ENCODE measurements around the gene GLRA3. TPM values are rescaled to one million over a fixed set of nuclear protein-coding genes. Genes with fewer than 3 reads are reported as not detected.
"Not testable (repeated sequence)": the region's sequence is repeated elsewhere in the genome, so short reads cannot be mapped to it uniquely, and the experiment has no call there.

GLRA3 gene
- total RNA-seq, result not detected

DNA sequence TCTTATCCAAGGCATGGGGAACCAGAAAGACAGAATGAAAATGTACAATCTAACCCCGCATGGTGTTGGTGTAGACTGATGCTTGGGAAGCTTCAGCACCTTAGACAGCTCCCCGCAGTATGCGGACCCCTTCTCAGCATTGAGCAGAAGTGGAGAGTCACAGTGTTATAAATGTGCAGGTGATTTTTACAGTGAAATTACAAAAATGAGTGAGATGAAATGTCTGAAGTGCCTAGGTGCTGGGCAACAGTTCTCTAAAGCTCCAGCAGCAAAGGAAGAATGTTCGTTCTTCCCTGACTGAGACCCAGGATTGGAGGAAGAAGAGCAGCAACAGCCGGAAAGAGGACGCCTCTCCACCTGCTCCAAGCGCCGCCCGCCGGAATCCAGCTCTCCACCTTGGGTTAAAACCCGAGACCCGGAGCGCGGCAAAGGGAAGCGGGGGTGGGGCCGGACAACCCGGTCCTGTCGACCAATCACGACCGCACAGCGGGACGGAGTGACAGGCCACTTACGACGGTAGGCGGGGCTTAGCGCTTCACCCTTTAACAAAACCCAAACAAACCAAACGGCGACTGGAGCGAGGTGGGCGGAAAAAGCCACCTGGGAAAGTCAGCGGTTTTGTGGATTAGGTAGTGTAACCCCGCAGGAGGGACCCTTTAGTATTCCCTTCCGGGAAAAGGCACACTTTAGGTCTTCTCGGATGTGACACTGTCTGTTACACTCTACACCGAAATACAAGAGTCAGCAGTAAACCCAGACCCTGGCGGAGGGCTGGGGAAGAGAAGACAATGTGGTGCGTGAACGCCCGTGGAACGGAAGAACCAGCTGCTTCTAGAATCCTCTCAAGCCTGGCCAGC lies at the start of gene GLRA3:
GLRA3 (minus strand) TSS at position 403 of the 857 bp plus-strand sequence. CDS start 436 bp downstream, outside the sequence.
- Mint-ChIP-seq H3K36me3 (peaks cover 2% of the 10 kb centered on the region), H3K9me3 (ENCODE audit: low read depth) (peaks cover 5% of the 10 kb centered on the region), H3K27ac (no peak within 1 kb of the TSS), H3K27me3 (peaks cover 7% of the 10 kb centered on the region), H3K4me1 (peaks cover 3% of the 10 kb centered on the region), H3K4me3 (peak within 1 kb of the TSS; percentile 16)
- CTCF ChIA-PET, result interaction anchor here (0.7 kb wide), 1 partner anchor 74 kb away, joined by 3 read pairs; no protein-coding TSS in a partner anchor
- ATAC-seq (no peak), DNase-seq (no peak)

DNA sequence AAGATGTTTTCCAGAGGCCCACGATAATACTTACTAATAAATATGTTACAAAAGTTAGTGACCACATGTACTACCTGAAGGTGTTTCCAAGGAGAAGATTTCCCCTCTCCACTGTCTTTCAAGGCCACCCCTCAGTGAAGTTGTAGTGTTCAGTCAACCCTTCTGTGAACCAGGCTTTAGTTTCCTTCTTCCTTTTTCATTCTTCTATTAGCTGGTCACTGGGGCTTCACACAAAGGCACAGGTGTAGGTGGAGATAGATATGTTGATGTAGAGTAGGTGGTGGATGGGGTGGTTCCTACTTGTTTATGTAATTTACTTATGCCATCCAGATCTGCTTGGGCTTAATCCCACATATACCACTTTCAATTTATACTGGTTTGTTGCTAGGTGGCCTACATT lies 45.9 kb upstream of the GLRA3 start:
- H3K27ac Mint-ChIP-seq, result no peak overlapping the region
- no peak for DNase-seq
- no peaks in the 10 kb centered on the region for H3K36me3 Mint-ChIP-seq
- H3K4me3 Mint-ChIP-seq, result no peak overlapping the region
- no peaks in the 10 kb centered on the region for H3K27me3 Mint-ChIP-seq
- no peaks in the 10 kb centered on the region for H3K4me1 Mint-ChIP-seq
- CTCF ChIA-PET, result no interaction called here
- no peak for ATAC-seq
- H3K9me3 Mint-ChIP-seq (ENCODE audit: low read depth), result peaks cover 4% of the 10 kb centered on the region

DNA sequence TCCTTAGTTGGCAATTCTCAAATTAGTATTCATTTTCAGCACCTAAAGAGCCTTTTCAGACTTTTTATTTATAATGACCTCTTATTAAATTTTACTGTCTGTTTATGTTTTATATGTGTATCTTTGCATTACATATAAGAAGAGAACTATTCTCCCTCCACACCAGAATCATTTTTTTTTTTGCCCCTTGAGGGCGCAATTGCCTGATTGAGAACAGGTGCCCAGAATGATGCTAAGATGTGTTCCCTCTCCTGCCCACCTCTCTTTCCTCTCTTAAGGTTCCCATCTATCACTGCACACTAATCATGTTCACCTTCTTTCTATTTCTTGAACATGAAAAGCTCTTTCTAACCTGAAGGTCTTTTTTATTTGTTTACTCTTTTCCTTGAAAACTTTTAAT lies 44.9 kb upstream of the GLRA3 start:
- Mint-ChIP-seq H3K27ac (no peak overlapping the region), H3K36me3 (no peaks in the 10 kb centered on the region), H3K4me1 (no peaks in the 10 kb centered on the region), H3K4me3 (no peak overlapping the region), H3K9me3 (ENCODE audit: low read depth) (peaks cover 4% of the 10 kb centered on the region), H3K27me3 (no peaks in the 10 kb centered on the region)
- ATAC-seq (no peak), DNase-seq (no peak)
- CTCF ChIA-PET, result no interaction called here

DNA sequence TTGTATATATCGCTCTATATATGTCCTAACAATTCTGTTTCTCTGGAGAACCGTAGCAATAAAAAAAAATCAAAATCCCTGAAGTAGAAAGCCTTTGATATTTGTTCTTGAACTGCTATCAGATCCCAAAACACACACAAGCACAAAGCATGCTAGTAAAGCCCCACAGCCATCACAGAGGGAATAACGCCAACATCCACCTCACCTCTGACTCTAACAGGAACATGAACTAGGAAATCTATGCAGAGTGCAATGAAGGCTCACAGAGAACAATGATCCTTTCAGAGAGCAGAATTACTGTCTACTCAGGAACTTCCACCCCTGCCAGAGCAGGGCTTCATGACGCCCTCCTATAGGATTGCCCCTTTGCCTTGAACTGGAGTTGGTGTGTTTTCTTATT lies 44.1 kb upstream of the GLRA3 start:
- H3K9me3 Mint-ChIP-seq (ENCODE audit: low read depth); CTCF ChIA-PET; H3K4me3 Mint-ChIP-seq; ATAC-seq; DNase-seq; H3K27me3 Mint-ChIP-seq; H3K27ac Mint-ChIP-seq; H3K36me3 Mint-ChIP-seq; H3K4me1 Mint-ChIP-seq: not testable (repeated sequence)

DNA sequence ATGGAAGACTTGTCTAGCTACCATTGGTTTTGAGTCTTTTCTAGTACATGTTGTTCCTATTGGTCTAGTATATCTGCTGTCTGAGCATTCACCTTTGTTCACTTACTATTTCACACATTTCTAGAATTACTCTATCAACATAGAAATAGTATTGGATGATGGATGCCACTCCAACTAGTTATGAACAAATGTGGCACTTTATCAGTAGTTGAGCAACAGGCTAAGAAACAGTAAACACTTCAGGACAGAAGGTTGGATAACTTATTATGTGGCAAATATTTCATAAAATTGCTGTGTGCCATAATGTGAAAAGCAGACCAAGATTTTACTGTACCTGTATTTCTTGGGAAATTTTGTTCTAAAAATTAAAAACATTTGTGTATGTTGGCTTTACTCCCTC lies 42.4 kb upstream of the GLRA3 start:
- Mint-ChIP-seq H3K4me1 (no peaks in the 10 kb centered on the region), H3K27me3 (no peaks in the 10 kb centered on the region), H3K36me3 (no peaks in the 10 kb centered on the region), H3K9me3 (ENCODE audit: low read depth) (peaks cover 2% of the 10 kb centered on the region), H3K4me3 (no peak overlapping the region), H3K27ac (no peak overlapping the region)
- DNase-seq, result no peak
- ATAC-seq, result no peak
- CTCF ChIA-PET, result no interaction called here

DNA sequence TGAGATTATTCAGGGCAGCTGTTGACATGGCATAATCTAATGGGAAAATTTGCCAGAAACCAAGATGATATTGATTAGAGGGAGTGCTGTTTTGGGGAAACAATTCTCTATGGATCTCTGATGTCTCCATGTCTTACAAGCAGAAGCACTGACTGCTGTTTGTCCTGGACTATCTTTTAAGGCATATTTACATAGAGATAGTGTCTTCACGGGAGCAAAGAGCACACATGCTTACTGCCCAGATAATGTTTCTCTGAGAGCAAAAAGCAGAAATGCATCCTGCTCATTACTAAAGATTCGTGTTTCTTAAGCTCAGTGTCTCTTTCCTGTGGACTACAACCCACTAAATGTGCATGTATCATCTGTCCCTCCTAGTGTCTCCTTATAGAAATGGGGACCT lies 41.3 kb upstream of the GLRA3 start:
- CTCF ChIA-PET, result no interaction called here
- DNase-seq, result no peak
- no peak for ATAC-seq
- H3K27me3 Mint-ChIP-seq, result no peaks in the 10 kb centered on the region
- no peaks in the 10 kb centered on the region for H3K36me3 Mint-ChIP-seq
- H3K4me3 Mint-ChIP-seq, result no peak overlapping the region
- no peaks in the 10 kb centered on the region for H3K4me1 Mint-ChIP-seq
- no peak overlapping the region for H3K27ac Mint-ChIP-seq
- H3K9me3 Mint-ChIP-seq (ENCODE audit: low read depth), result peaks cover 2% of the 10 kb centered on the region

DNA sequence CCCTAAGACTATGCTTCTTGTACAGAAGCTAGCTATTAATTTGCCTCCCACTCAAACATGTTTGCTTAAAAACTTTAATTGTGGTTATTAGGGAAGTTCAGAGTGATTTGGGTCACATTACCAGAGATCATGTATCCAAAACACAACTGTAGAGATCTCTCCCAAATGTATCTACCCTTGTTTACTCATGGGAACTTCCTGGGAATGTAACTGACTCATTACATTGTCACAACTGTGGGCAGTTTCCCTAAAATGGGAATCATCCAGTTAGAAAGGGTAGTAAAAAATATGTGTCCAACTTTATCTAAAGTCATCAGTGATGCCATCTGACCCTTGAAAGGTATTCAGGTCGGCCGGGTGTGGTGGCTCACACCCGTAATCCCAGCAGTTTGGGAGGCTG lies 40.3 kb upstream of the GLRA3 start:
- no peak for ATAC-seq
- CTCF ChIA-PET, result no interaction called here
- no peaks in the 10 kb centered on the region for H3K4me1 Mint-ChIP-seq

DNA sequence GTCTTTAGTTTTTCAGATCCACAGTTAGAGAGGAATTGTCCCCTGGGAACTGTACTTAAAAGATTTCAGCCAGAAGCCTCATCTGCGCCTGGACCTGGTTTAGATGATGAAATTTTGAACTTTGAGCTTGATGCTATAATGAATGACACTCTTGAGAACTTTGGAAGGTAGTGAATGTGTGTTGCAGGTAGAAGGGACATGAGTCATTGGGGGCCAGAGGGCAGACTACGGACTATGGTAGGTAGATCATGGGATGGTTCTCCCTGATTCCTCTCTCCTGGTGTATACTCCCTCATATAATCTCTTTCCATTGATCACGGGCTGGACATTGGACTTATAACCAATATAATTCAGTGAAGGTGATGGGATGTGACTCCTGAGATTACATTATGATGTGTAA lies 38.9 kb upstream of the GLRA3 start:
- Mint-ChIP-seq H3K27ac (no peak overlapping the region), H3K4me1 (no peaks in the 10 kb centered on the region), H3K36me3 (no peaks in the 10 kb centered on the region), H3K4me3 (no peak overlapping the region), H3K27me3 (no peaks in the 10 kb centered on the region), H3K9me3 (ENCODE audit: low read depth) (peaks cover 5% of the 10 kb centered on the region)
- DNase-seq (no peak), ATAC-seq (no peak)
- CTCF ChIA-PET, result no interaction called here

More for the DNA sequence above, 40.3 kb upstream of the GLRA3 start:
- H3K9me3 Mint-ChIP-seq (ENCODE audit: low read depth), result peaks cover 5% of the 10 kb centered on the region
- H3K27me3 Mint-ChIP-seq, result no peaks in the 10 kb centered on the region
- H3K27ac Mint-ChIP-seq, result no peak overlapping the region
- DNase-seq, result no peak
- no peak overlapping the region for H3K4me3 Mint-ChIP-seq
- H3K36me3 Mint-ChIP-seq, result no peaks in the 10 kb centered on the region

DNA sequence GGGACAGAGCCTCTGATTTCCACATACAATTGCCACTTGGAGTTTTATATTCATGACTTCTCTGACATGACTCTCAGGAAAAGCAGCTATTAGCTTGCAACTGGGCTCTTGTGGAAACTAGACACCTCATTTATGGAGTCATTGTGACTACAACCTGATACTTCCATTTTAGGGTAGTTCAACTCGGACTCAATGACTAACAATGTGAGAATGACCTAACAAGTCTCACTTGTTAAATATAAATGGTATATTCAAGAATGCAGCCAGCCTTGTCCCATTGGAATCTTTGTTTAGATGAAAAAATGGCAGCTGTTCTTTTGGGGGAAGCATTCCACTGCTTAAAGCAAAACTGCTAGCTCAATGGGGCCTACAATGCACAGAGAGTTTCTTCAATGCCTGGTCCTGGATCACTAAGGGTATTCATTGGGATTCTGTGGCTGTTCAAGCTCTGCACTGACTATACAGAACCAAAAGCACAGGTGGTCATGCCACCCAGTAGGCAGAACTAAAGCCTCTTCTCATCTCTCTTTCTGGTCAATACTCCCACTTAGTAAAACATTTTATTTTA lies 36.5 kb upstream of the GLRA3 start:
- no peak for DNase-seq
- CTCF ChIA-PET, result no interaction called here
- no peaks in the 10 kb centered on the region for H3K27me3 Mint-ChIP-seq
- no peaks in the 10 kb centered on the region for H3K4me1 Mint-ChIP-seq
- H3K4me3 Mint-ChIP-seq, result no peak overlapping the region
- ATAC-seq, result no peak
- H3K9me3 Mint-ChIP-seq (ENCODE audit: low read depth), result peaks cover 5% of the 10 kb centered on the region
- H3K36me3 Mint-ChIP-seq, result no peaks in the 10 kb centered on the region
- H3K27ac Mint-ChIP-seq, result no peak overlapping the region

DNA sequence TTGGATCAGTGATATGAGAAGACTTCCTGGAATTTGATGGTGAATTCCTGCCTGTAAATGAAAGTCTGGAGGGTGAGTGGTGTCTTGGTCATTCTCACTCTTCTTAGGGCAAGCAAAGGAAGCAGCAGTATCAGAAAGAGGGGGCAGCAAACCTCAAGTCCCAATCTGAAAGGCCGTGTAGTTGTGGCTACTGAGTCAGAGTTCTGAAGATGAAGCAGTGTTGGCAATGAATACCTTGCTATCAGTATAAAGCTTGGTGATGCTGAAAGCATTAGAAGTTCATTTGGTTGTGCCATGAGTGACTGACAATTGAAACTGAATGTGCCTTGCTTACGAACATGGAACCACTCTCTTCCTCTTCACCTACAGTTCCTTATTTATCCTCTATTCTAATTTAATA lies 35.0 kb upstream of the GLRA3 start:
- Mint-ChIP-seq H3K36me3 (no peaks in the 10 kb centered on the region), H3K27me3 (no peaks in the 10 kb centered on the region), H3K4me1 (no peaks in the 10 kb centered on the region), H3K4me3 (no peak overlapping the region), H3K9me3 (ENCODE audit: low read depth) (peaks cover 7% of the 10 kb centered on the region), H3K27ac (no peak overlapping the region)
- no peak for ATAC-seq
- CTCF ChIA-PET, result no interaction called here
- no peak for DNase-seq

DNA sequence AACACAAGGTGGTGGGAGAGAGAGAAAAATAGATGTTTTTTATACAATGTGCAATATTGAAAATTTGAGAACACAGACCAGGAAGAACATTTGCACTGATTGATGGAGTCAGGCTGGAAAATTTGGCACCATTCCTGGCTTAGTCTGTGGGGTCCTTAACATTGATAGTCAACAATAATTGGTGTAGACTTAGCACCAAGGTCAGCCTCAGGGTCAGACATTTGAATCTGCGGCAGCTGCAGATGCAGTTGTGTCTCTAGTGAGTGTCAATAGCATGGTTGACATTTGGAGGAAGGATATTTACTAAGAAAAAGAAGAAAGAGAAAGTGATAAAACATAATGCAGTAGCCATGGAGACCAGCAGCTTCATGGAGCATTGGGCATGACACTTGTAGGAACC lies 31.5 kb upstream of the GLRA3 start:
- Mint-ChIP-seq H3K4me1 (no peaks in the 10 kb centered on the region), H3K36me3 (no peaks in the 10 kb centered on the region), H3K27ac (no peak overlapping the region), H3K27me3 (no peaks in the 10 kb centered on the region), H3K4me3 (no peak overlapping the region), H3K9me3 (ENCODE audit: low read depth) (peaks cover 5% of the 10 kb centered on the region)
- ATAC-seq (no peak), DNase-seq (no peak)
- CTCF ChIA-PET, result no interaction called here

DNA sequence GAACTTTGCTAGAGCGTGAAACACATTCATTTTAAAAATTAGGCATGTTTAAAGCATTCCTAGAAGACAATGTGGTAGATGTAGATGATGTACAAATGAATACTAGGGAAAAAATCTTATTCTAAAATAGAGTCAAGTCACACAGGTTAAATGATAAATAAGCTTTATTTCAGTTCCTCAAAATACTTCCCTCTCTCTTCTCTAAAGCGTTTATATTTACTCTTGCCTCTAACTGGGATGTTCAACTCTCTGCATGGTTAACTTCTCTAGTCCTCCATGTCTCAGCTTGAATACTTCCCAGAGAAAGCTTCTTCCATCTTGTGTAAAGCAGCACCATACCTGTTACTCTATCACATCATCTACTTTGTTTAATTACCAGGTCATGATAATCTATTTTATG lies 30.9 kb upstream of the GLRA3 start:
- Mint-ChIP-seq H3K4me1 (no peaks in the 10 kb centered on the region), H3K9me3 (ENCODE audit: low read depth) (peaks cover 4% of the 10 kb centered on the region), H3K4me3 (no peak overlapping the region), H3K27me3 (no peaks in the 10 kb centered on the region), H3K36me3 (no peaks in the 10 kb centered on the region), H3K27ac (no peak overlapping the region)
- DNase-seq (no peak), ATAC-seq (no peak)
- CTCF ChIA-PET, result no interaction called here

DNA sequence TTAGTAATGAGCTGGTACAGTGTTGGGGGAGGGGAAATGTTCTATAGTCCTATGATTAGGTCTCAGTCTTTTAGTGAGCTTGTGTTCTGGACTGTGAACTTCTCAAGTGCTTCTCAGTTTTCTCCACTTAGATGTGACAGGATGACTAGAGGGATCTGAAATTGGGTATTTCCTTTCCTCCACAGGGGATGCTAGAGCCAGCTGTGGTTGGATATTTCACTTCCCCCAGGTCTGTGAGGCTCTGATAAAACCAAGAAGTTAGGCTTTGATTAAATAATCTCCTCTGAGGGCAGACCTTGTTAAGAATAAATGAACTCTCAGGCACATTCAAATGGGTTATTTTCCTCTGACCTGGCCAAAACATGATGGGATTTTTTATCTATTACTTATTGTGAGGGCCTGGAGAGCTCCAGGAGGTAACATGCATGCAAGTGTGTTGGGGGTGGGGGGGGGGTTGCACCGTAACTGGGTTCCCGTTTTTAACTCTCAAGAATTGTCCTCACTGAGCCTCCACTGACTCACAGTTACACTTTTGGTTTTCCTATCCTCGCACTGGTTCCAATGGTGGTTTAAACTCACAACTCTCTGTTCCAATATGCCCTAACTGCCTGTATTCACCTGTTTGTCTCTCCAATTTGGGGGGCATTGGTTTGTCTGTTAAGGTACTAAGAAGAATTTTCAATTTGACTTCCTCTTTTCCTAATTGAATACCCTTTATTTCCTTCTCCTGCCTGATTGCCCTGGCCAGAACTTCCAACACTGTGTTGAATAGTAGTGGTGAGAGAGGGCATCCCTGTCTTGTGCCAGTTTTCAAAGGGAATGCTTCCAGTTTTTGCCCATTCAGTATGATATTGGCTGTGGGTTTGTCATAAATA lies 28.1 kb upstream of the GLRA3 start:
- no peak for ATAC-seq
- Mint-ChIP-seq H3K9me3 (ENCODE audit: low read depth) (peaks cover 3% of the 10 kb centered on the region), H3K4me3 (no peak overlapping the region), H3K36me3 (no peaks in the 10 kb centered on the region), H3K4me1 (no peaks in the 10 kb centered on the region), H3K27ac (no peak overlapping the region), H3K27me3 (no peaks in the 10 kb centered on the region)
- no peak for DNase-seq
- CTCF ChIA-PET, result no interaction called here

DNA sequence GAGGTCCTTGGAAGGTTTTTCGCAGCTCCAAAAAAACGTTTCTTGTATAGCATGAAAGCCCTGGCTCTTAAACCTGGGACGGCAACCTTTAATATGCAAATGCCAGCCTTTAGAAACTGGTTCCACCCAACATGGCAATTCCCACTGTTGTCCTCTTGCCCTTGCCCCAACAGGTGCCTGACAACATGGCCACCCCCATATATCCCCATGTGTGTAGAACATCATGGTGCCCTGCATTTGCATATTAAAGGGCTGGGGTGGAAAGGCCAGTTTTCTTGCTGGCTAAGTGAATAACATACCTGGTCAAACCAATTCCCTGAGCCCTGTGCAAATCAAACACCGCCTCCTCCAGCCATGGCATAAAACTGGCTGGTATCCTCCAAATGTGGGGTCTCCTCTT lies 26.0 kb upstream of the GLRA3 start:
- H3K4me1 Mint-ChIP-seq, result no peaks in the 10 kb centered on the region
- no peaks in the 10 kb centered on the region for H3K36me3 Mint-ChIP-seq
- CTCF ChIA-PET, result no interaction called here
- DNase-seq (no peak), ATAC-seq (no peak)
- no peaks in the 10 kb centered on the region for H3K27me3 Mint-ChIP-seq
- no peak overlapping the region for H3K4me3 Mint-ChIP-seq
- peaks cover 2% of the 10 kb centered on the region for H3K9me3 Mint-ChIP-seq (ENCODE audit: low read depth)
- H3K27ac Mint-ChIP-seq, result no peak overlapping the region

Measured in activated CD8-positive, alpha-beta memory T cell treated with anti-CD3 and anti-CD28 coated beads, Interleukin-2, amount 10 ng/mL, durations not matched to agents 7 days and 5 days (primary cell).